K562 (cell line): Measurements from ENCODE around the gene OR10H2. TPM values are rescaled to one million over a fixed set of nuclear protein-coding genes. Genes with fewer than 3 reads are reported as not detected.
A peak's percentile ranks its signal among the peaks of the same experiment; 100 is the strongest.
"Not testable (repeated sequence)": the region's sequence is repeated elsewhere in the genome, so short reads cannot be mapped to it uniquely, and the experiment has no call there.

Experiments used
- ATAC-seq: fragments of 200-7000 bp; cut with Tn5 transposase; 3 replicates; pipeline ENCODE4 v1.9.1; 2020; ENCODE audit warnings: moderate library complexity
- BruUV-seq: library from RNA; stranded (reverse); fragments of 400-500 nt; replicated peaks from 2 replicates; lab custom pipeline; 2021; lab: Mats Ljungman, UMichigan
- CTCF ChIA-PET: fragments of 300-600 bp; formaldehyde crosslinking; extraction: SDS; loops from one replicate; lab custom pipeline; 2021; ENCODE audit warnings: low intra/inter-chr PET ratio; lab: Yijun Ruan, JAX
- POLR2A ChIA-PET: fragments of 300-600, 350-650 bp; sonication (Branson Sonifier 250); formaldehyde crosslinking; extraction: SDS; loops from one replicate; lab custom pipeline; 2021; ENCODE audit warnings: antibody characterized with exemption, inconsistent platforms; lab: Yijun Ruan, JAX
- DNase-seq, 4 experiments: peaks; one replicate each; pipeline versions ENCODE4 v3.0.0 to v3.0.0-alpha.2; 2011 to 2018; ENCODE audit warnings: low spot score in 3 of 4, mixed read lengths in 3 of 4; ENCODE audit errors: extremely low read depth in 1 of 4
- FAIRE-seq: peaks from 2 replicates; lab custom pipeline; 2011; peaks lifted over from hg19 to GRCh38; lab: Jason Lieb, UNC
- H2AFZ ChIP-seq: 2 replicates; pipeline ENCODE4 v1.6.0; 2011; ENCODE audit warnings: low read depth, low read length, control low read depth, inconsistent platforms
- H3K27ac ChIP-seq: fragments of 200-600 bp; 3 replicates; pipeline ENCODE4 v1.8.0; 2011; ENCODE audit warnings: low read depth, mild to moderate bottlenecking, control low read depth, inconsistent platforms, low read length, moderate library complexity, mixed read lengths; ENCODE audit errors: extremely low read depth
- H3K27me3 ChIP-seq, 2 experiments: fragments of 300-600 bp in 1 of 2; 2 replicates in 1 of 2; 3 replicates in 1 of 2; pipeline versions ENCODE4 v1.6.0 to v1.8.0; 2011; ENCODE audit warnings: inconsistent platforms in 2 of 2, low read length in 2 of 2, mild to moderate bottlenecking in 1 of 2, mixed read lengths in 1 of 2, moderate library complexity in 1 of 2; ENCODE audit not compliant: control insufficient read depth in 2 of 2, insufficient read depth in 2 of 2
- H3K36me3 ChIP-seq: fragments of 300-600 bp; 3 replicates; pipeline ENCODE4 v1.8.0; 2011; ENCODE audit warnings: mild to moderate bottlenecking, low read length, inconsistent platforms; ENCODE audit not compliant: control insufficient read depth, insufficient read depth
- H3K4me1 ChIP-seq, 2 experiments: fragments of 200-600 bp in 1 of 2; replicated peaks in 1 of 2; 2 replicates in 1 of 2; 3 replicates in 1 of 2; pipeline versions ENCODE4 v1.5.1 to v1.8.0; 2011; ENCODE audit warnings: inconsistent platforms in 2 of 2, low read length in 2 of 2, mild to moderate bottlenecking in 1 of 2, mixed read lengths in 1 of 2, moderate library complexity in 1 of 2; ENCODE audit not compliant: control insufficient read depth in 2 of 2, insufficient read depth in 2 of 2
- H3K4me2 ChIP-seq: 2 replicates; pipeline ENCODE4 v1.6.1; 2011; ENCODE audit warnings: low read length, control low read depth, inconsistent platforms, mixed read lengths; ENCODE audit not compliant: insufficient read depth
- H3K4me3 ChIP-seq: fragments of 200-600 bp; sonication (generic), shearing (Covaris generic); 2 replicates; pipeline ENCODE4 v1.5.1; 2016; ENCODE audit warnings: control low read depth, inconsistent platforms
- H3K79me2 ChIP-seq: fragments of 200-600 bp; 3 replicates; pipeline ENCODE4 v1.8.0; 2011; ENCODE audit warnings: low read length, inconsistent platforms; ENCODE audit not compliant: control insufficient read depth, insufficient read depth
- H3K9ac ChIP-seq, 2 experiments: 2 replicates each; pipeline versions ENCODE4 v1.6.0 to v1.6.1; 2011; ENCODE audit warnings: low read depth in 2 of 2, low read length in 2 of 2, control low read depth in 1 of 2, inconsistent platforms in 1 of 2, mild to moderate bottlenecking in 1 of 2, mixed read lengths in 1 of 2; ENCODE audit not compliant: insufficient read depth in 1 of 2
- H3K9me1 ChIP-seq: one replicate; pipeline ENCODE4 v1.6.0; 2011; ENCODE audit warnings: inconsistent platforms, mild to moderate bottlenecking, low read length, moderate library complexity; ENCODE audit not compliant: control insufficient read depth, insufficient read depth
- H3K9me3 ChIP-seq: replicated peaks from 2 replicates; pipeline ENCODE4 v1.5.1; 2011; ENCODE audit warnings: low read depth, low read length, inconsistent platforms; ENCODE audit not compliant: control insufficient read depth, insufficient read depth
- H4K20me1 ChIP-seq: replicated peaks from 2 replicates; pipeline ENCODE4 v1.6.1; 2011; ENCODE audit warnings: low read length, inconsistent platforms, mixed read lengths; ENCODE audit not compliant: control insufficient read depth, insufficient read depth
- CBFA2T2 ChIP-seq: fragments of 450-650 bp; conservative IDR thresholded peaks from 2 replicates; pipeline ENCODE4 v1.6.1; 2017; ENCODE audit warnings: mild to moderate bottlenecking
- EHMT2 ChIP-seq: fragments of 450-650 bp; IDR thresholded peaks from 2 replicates; pipeline ENCODE4 v1.6.1; 2018; ENCODE audit warnings: antibody characterized with exemption
- FIP1L1 ChIP-seq: fragments of 200-400 bp; formaldehyde crosslinking; IDR thresholded peaks from 2 replicates; pipeline ENCODE4 v1.6.1; 2018; ENCODE audit warnings: mild to moderate bottlenecking, low read depth, low read length; ENCODE audit not compliant: poor library complexity, severe bottlenecking
- FOS ChIP-seq: IDR thresholded peaks from 3 replicates; pipeline ENCODE4 v1.6.1; 2011; ENCODE audit not compliant: insufficient read length; ENCODE audit errors: extremely low read depth
- MAZ ChIP-seq, 2 experiments: fragments of 450-650 bp in 1 of 2; sonication (generic) in 1 of 2; formaldehyde crosslinking; IDR thresholded peaks in 1 of 2; conservative IDR thresholded peaks in 1 of 2; 2 replicates each; pipeline versions ENCODE4 v1.4.0 to v1.5.0; 2020; ENCODE audit warnings: mild to moderate bottlenecking in 1 of 2, missing genetic modification reagents in 1 of 2
- NR3C1 ChIP-seq: sonication (generic); formaldehyde crosslinking; IDR thresholded peaks from 2 replicates; pipeline ENCODE4 v1.8.1; 2022; ENCODE audit warnings: missing genetic modification reagents
- NUFIP1 ChIP-seq: fragments of 450-650 bp; IDR thresholded peaks from 2 replicates; pipeline ENCODE4 v1.6.1; 2018; ENCODE audit not compliant: partially characterized antibody
- RCOR1 ChIP-seq, 2 experiments: IDR thresholded peaks; 2 replicates each; pipeline ENCODE4 v1.6.1; 2012; ENCODE audit warnings: low read depth in 2 of 2, low read length in 2 of 2, borderline replicate concordance in 1 of 2, improper control_type of control experiment in 1 of 2
- ZC3H4 ChIP-seq: sonication (generic); formaldehyde crosslinking; IDR thresholded peaks from 2 replicates; pipeline ENCODE4 v1.9.0; 2021; ENCODE audit warnings: missing genetic modification reagents, borderline replicate concordance
- WGBS: fragments of 100-300 bp; shearing (Covaris generic); methylation state at CpG from one replicate; pipeline ENCODE4 v1.1.6; 2016; ENCODE audit warnings: low coverage, mixed read lengths; ENCODE audit not compliant: insufficient coverage; ENCODE audit errors: missing lambda C conversion rate; 5-methylcytosine and 5-hydroxymethylcytosine counted together
- in situ Hi-C: fragments of 300-500 bp; cut with MboI; formaldehyde crosslinking; loops from 4 replicates; pipeline ENCODE4 v1.15.0; 2018; ENCODE audit warnings: inconsistent platforms, mixed read lengths
- intact Hi-C: fragments of 100-400 bp; cut with micrococcal nuclease; formaldehyde crosslinking; loops from 2 replicates; pipeline ENCODE4 v1.14.2; 2022
- polyA plus RNA-seq, 8 experiments: library from polyadenylated mRNA; depleted of rRNA in 4 of 8; stranded (reverse) in 5 of 8; unstranded in 3 of 8; fragments of >200 nt; fragmentation: Nextera tagmentation in 2 of 8; fragmentation: Illumina TruSeq in 1 of 8; extraction: Ambion mirVana in 2 of 8; extraction: Trizol in 1 of 8; gene quantifications; 2 replicates each; pipeline versions ENCODE4 v1.2.1 to v1.2.3, GENCODE V29; 2011 to 2014; ENCODE audit warnings: inconsistent platforms in 1 of 8, missing spikeins in 1 of 8
- total RNA-seq, 7 experiments: library from RNA; depleted of rRNA in 6 of 7; stranded (reverse); fragments of >200 nt in 6 of 7; fragmentation: Illumina TruSeq in 2 of 7; extraction: Trizol in 2 of 7; gene quantifications; 2 replicates each; pipeline versions ENCODE4 v1.2.1 to v1.2.3, GENCODE V29; 2011 to 2021; ENCODE audit warnings: low replicate concordance in 1 of 7
- TF ChIP-seq, protein P1 (sequence below): sonication (generic); formaldehyde crosslinking; IDR thresholded peaks from 2 replicates; pipeline ENCODE4 v1.8.0; 2022; ENCODE audit warnings: mild to moderate bottlenecking, missing genetic modification reagents
- TF ChIP-seq, protein P2 (sequence below): fragments of 250-450 bp; sonication (Bioruptor Pico); IDR thresholded peaks from 2 replicates; pipeline ENCODE4 v1.4.0; 2020; ENCODE audit warnings: mild to moderate bottlenecking
- TF ChIP-seq, protein P3 (sequence below): fragments of 450-650 bp; IDR thresholded peaks from 2 replicates; pipeline ENCODE4 v1.6.1; 2017; ENCODE audit warnings: antibody characterized with exemption
- TF ChIP-seq, protein P4 (sequence below): sonication (generic); formaldehyde crosslinking; IDR thresholded peaks from 2 replicates; pipeline ENCODE4 v1.8.0; 2022; ENCODE audit warnings: missing genetic modification reagents, mild to moderate bottlenecking, moderate library complexity, borderline replicate concordance

The OR10H2 gene
- total and polyA plus RNA-seq, 9 of the 15 experiments (the other 6 are each of a cell fraction or from before 2014, with no cell fraction given): not detected

DNA sequence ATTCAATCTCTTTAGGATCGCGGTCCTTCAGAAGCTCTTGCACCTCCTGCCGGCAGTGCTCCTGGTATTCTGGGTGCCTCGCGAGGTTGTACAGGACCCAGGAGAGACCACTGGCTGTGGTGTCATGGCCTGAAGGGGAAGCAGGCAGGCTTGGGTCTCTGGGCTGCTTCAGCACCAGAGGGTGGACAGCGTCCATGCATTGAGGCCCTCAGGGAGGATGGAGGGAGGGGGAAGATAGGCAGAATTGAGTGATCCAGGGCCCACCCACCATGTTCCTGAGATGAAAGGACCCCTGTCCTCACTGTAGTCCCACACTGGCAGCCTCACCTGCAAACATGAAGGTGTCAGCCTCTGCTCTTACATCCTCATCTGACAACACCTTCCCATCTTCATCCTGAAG is 41.8 kb downstream of the OR10H2 start (continued):
- TF ChIP-seq, protein P1, sequence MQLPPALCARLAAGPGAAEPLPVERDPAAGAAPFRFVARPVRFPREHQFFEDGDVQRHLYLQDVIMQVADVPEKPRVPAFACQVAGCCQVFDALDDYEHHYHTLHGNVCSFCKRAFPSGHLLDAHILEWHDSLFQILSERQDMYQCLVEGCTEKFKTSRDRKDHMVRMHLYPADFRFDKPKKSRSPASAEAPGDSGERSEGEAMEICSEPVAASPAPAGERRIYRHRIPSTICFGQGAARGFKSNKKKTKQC (CRISPR knock-in tag): 0 out of 2 replicates have a peak, but pooled peaks have one; percentile 33
- TF ChIP-seq, protein P2, sequence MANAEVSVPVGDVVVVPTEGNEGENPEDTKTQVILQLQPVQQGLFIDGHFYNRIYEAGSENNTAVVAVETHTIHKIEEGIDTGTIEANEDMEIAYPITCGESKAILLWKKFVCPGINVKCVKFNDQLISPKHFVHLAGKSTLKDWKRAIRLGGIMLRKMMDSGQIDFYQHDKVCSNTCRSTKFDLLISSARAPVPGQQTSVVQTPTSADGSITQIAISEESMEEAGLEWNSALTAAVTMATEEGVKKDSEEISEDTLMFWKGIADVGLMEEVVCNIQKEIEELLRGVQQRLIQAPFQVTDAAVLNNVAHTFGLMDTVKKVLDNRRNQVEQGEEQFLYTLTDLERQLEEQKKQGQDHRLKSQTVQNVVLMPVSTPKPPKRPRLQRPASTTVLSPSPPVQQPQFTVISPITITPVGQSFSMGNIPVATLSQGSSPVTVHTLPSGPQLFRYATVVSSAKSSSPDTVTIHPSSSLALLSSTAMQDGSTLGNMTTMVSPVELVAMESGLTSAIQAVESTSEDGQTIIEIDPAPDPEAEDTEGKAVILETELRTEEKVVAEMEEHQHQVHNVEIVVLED (CRISPR knock-in tag): no peak
- TF ChIP-seq EHMT2 (peak; percentile 98), ZC3H4 (CRISPR knock-in tag) (no peak), FIP1L1 (no peak), NUFIP1 (no peak), MAZ (CRISPR knock-in tag; conservative IDR thresholded peaks at IDR 0.05 in 1 of 2, IDR thresholded peaks at IDR 0.05 in 1 of 2) (no peak), CBFA2T2 (no peak), NR3C1 (CRISPR knock-in tag) (no peak), RCOR1 (IDR thresholded peaks at IDR 0.05; ENCODE audit: borderline replicate concordance in 1 of 2, low read depth in 2 of 2, low read length in 2 of 2) (peak in 1 of 2 experiments; percentile 39; a peak in 1 of 4 replicates), FOS (no peak)
- TF ChIP-seq, protein P3, sequence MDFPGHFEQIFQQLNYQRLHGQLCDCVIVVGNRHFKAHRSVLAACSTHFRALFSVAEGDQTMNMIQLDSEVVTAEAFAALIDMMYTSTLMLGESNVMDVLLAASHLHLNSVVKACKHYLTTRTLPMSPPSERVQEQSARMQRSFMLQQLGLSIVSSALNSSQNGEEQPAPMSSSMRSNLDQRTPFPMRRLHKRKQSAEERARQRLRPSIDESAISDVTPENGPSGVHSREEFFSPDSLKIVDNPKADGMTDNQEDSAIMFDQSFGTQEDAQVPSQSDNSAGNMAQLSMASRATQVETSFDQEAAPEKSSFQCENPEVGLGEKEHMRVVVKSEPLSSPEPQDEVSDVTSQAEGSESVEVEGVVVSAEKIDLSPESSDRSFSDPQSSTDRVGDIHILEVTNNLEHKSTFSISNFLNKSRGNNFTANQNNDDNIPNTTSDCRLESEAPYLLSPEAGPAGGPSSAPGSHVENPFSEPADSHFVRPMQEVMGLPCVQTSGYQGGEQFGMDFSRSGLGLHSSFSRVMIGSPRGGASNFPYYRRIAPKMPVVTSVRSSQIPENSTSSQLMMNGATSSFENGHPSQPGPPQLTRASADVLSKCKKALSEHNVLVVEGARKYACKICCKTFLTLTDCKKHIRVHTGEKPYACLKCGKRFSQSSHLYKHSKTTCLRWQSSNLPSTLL: no peak
- TF ChIP-seq, protein P4, sequence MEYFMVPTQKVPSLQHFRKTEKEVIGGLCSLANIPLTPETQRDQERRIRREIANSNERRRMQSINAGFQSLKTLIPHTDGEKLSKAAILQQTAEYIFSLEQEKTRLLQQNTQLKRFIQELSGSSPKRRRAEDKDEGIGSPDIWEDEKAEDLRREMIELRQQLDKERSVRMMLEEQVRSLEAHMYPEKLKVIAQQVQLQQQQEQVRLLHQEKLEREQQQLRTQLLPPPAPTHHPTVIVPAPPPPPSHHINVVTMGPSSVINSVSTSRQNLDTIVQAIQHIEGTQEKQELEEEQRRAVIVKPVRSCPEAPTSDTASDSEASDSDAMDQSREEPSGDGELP (CRISPR knock-in tag): no peak

DNA sequence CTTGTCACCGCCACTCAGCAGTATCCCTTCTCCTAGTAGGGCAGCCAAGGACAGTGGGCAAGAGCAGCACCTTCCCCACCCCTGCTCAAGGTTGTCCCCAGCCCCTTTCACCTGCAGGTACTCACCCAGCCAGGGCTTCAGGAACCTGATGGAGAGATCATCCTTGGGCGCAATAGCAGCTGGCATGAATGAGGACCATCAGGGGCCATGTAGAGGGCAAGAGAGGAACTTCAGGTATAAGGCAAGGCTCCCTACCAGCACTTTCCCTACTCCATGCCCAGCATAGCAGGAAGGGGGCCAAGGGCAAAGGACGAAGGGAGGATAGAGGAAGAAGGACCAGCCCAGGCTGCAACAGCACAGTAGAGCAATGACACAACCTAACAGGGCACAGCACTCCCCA is 46.3 kb downstream of the OR10H2 start:
- POLR2A ChIA-PET, DNase-seq, H3K9me1 ChIP-seq, H3K36me3 ChIP-seq, H3K9me3 ChIP-seq, H3K4me3 ChIP-seq, CTCF ChIA-PET, ATAC-seq, H3K27ac ChIP-seq, H4K20me1 ChIP-seq, H3K4me2 ChIP-seq, H3K79me2 ChIP-seq, H2AFZ ChIP-seq, H3K4me1 ChIP-seq, H3K9ac ChIP-seq, intact Hi-C loops, H3K27me3 ChIP-seq, FAIRE-seq, BruUV-seq, in situ Hi-C loops: not testable (repeated sequence)
- WGBS: 0% methylated on average over 2 of the region's 3 CpGs
